Naive thymus-derived CD4-positive, alpha-beta T cell (primary cell): Measurements from ENCODE around the gene CAMK1D. TPM values are rescaled to one million over a fixed set of nuclear protein-coding genes. Genes with fewer than 3 reads are reported as not detected.
"Not testable (repeated sequence)": the region's sequence is repeated elsewhere in the genome, so short reads cannot be mapped to it uniquely, and the experiment has no call there.

Experiments used
- ATAC-seq: fragments of 150-1000 bp; cut with Tn5 transposase; 2 replicates; pipeline ENCODE4 v1.10.0; 2021; ENCODE audit warnings: mild to moderate bottlenecking, moderate library complexity
- CTCF ChIA-PET: fragments of 350-600 bp; sonication (Branson Sonifier 250); formaldehyde crosslinking; loops from one replicate; lab custom pipeline; 2021; ENCODE audit warnings: antibody characterized with exemption; lab: Charles Lee
- POLR2A ChIA-PET: fragments of 350-600 bp; sonication (Branson Sonifier 250); formaldehyde crosslinking; loops from one replicate; lab custom pipeline; 2021; ENCODE audit warnings: antibody characterized with exemption, inconsistent platforms; lab: Charles Lee
- DNase-seq, 9 donors: peaks; one replicate each; pipeline versions ENCODE4 v3.0.0 to v3.0.0-alpha.2; 2020 to 2022; ENCODE audit warnings: mixed read lengths in 1 of 9
- H3K27ac ChIP-seq: one replicate; pipeline ENCODE4 v1.7.0; 2013; ENCODE audit warnings: mild to moderate bottlenecking, low read depth, low read length, moderate library complexity
- H3K27me3 ChIP-seq, 2 donors: one replicate each; pipeline ENCODE4 v1.7.0; 2013; ENCODE audit warnings: low read length in 2 of 2, mild to moderate bottlenecking in 2 of 2, moderate library complexity in 2 of 2; ENCODE audit not compliant: control insufficient read depth in 2 of 2, insufficient read depth in 2 of 2
- H3K36me3 ChIP-seq, 3 experiments: 1 replicate in 2 of 3; 2 replicates in 1 of 3; pipeline ENCODE4 v1.7.0; 2013; ENCODE audit warnings: low read length in 3 of 3, mild to moderate bottlenecking in 3 of 3, moderate library complexity in 1 of 3; ENCODE audit not compliant: insufficient read depth in 3 of 3, control insufficient read depth in 2 of 3
- H3K4me1 ChIP-seq, 2 donors: one replicate each; pipeline ENCODE4 v1.7.0; 2013; ENCODE audit warnings: low read length in 2 of 2, mild to moderate bottlenecking in 2 of 2, moderate library complexity in 1 of 2; ENCODE audit not compliant: control insufficient read depth in 2 of 2, insufficient read depth in 2 of 2
- H3K4me3 ChIP-seq: 2 replicates; pipeline ENCODE4 v1.7.0; 2013; ENCODE audit warnings: mild to moderate bottlenecking, low read length
- H3K9me3 ChIP-seq, 3 experiments: 1 replicate in 2 of 3; 2 replicates in 1 of 3; pipeline ENCODE4 v1.7.0; 2013; ENCODE audit warnings: low read length in 3 of 3; ENCODE audit not compliant: control insufficient read depth in 2 of 3
- H3K27ac Mint-ChIP-seq, 9 donors: one replicate each; pipeline ENCODE4 v1.8.0; 2020 to 2022; ENCODE audit warnings: mixed read lengths in 9 of 9, mild to moderate bottlenecking in 8 of 9, moderate library complexity in 5 of 9, inconsistent platforms in 2 of 9
- H3K27me3 Mint-ChIP-seq, 5 donors: one replicate each; pipeline ENCODE4 v1.8.0; 2021 to 2022; ENCODE audit warnings: mixed read lengths in 5 of 5, mild to moderate bottlenecking in 1 of 5
- H3K36me3 Mint-ChIP-seq, 5 donors: one replicate each; pipeline ENCODE4 v1.8.0; 2020 to 2022; ENCODE audit warnings: mixed read lengths in 5 of 5, mild to moderate bottlenecking in 3 of 5, inconsistent platforms in 1 of 5
- H3K4me1 Mint-ChIP-seq, 7 donors: one replicate each; pipeline ENCODE4 v1.8.0; 2020 to 2022; ENCODE audit warnings: mixed read lengths in 7 of 7, mild to moderate bottlenecking in 3 of 7, inconsistent platforms in 1 of 7
- H3K4me3 Mint-ChIP-seq, 10 donors: one replicate each; pipeline ENCODE4 v1.8.0; 2020 to 2022; ENCODE audit warnings: mild to moderate bottlenecking in 10 of 10, mixed read lengths in 10 of 10, moderate library complexity in 6 of 10, inconsistent platforms in 2 of 10
- H3K9me3 Mint-ChIP-seq, 11 donors: one replicate each; pipeline ENCODE4 v1.8.0; 2020 to 2022; ENCODE audit warnings: mixed read lengths in 11 of 11, mild to moderate bottlenecking in 4 of 11, inconsistent platforms in 1 of 11, moderate library complexity in 1 of 11
- intact Hi-C, 2 donors: fragments of 100-400 bp; cut with micrococcal nuclease; formaldehyde crosslinking; loops; one replicate each; pipeline ENCODE4 v1.15.1; 2023
- polyA plus RNA-seq, 2 donors: library from polyadenylated mRNA; unstranded; fragments of 300-500 nt; fragmentation: Illumina TruSeq; gene quantifications; one replicate each; pipeline ENCODE4 v1.2.3, GENCODE V29; 2021
- total RNA-seq, 6 experiments: library from RNA in 5 of 6; stranded (reverse) in 5 of 6; gene quantifications; 1 replicate in 5 of 6; 2 replicates in 1 of 6; pipeline ENCODE4 v1.2.3 and lab custom pipeline; 2021 to 2026

CAMK1D gene
- total and polyA plus RNA-seq, 7 experiments from 2014 or later: 12.5 to 43.2 (median 18.6) TPM

GRCh38 chr10:12431151-12432101 is 82.1 kb downstream of the CAMK1D start:
- H3K4me3 Mint-ChIP-seq: no peak overlapping the region
- H3K4me1 Mint-ChIP-seq: peaks cover 0 to 46% (median 30%) of the 10 kb centered on the region in 7 donors
- no peak overlapping the region for H3K4me3 ChIP-seq
- H3K36me3 Mint-ChIP-seq: peaks cover 0 to 30% (median 5%) of the 10 kb centered on the region in 5 donors
- H3K36me3 ChIP-seq: no peaks in the 10 kb centered on the region
- no peak for ATAC-seq
- no peaks in the 10 kb centered on the region for H3K4me1 ChIP-seq
- H3K9me3 ChIP-seq: no peaks in the 10 kb centered on the region
- H3K27ac Mint-ChIP-seq: no peak overlapping the region
- ChIA-PET POLR2A (no interaction called here), CTCF (interaction anchor here (1.4 kb wide), 1 partner anchor 225 kb away, joined by 3 read pairs; no protein-coding TSS in a partner anchor)
- H3K27me3 Mint-ChIP-seq: peaks cover 0 to 7% (median 0%) of the 10 kb centered on the region in 5 donors
- no peaks in the 10 kb centered on the region for H3K9me3 Mint-ChIP-seq
- no peak overlapping the region for H3K27ac ChIP-seq
- no peak for DNase-seq
- intact Hi-C loops: no loop called here
- H3K27me3 ChIP-seq: no peaks in the 10 kb centered on the region

GRCh38 chr10:12432402-12433189 is 83.2 kb downstream of the CAMK1D start:
- Histone ChIP-seq H3K27ac (no peak overlapping the region), H3K27me3 (no peaks in the 10 kb centered on the region), H3K4me3 (no peak overlapping the region), H3K9me3 (no peaks in the 10 kb centered on the region), H3K36me3 (no peaks in the 10 kb centered on the region), H3K4me1 (no peaks in the 10 kb centered on the region)
- peak overlapping the region in 2 of 9 donors; percentile 45 to 76 for H3K27ac Mint-ChIP-seq
- DNase-seq (no peak), ATAC-seq (no peak)
- ChIA-PET CTCF (no interaction called here), POLR2A (interaction anchor here (1.5 kb wide), 1 partner anchor 9 kb away, joined by 3 read pairs; no protein-coding TSS in a partner anchor)
- peaks cover 0 to 7% (median 0%) of the 10 kb centered on the region in 5 donors for H3K27me3 Mint-ChIP-seq
- H3K36me3 Mint-ChIP-seq: peaks cover 0 to 35% (median 12%) of the 10 kb centered on the region in 5 donors
- H3K4me1 Mint-ChIP-seq: peaks cover 0 to 48% (median 25%) of the 10 kb centered on the region in 7 donors
- intact Hi-C loops: no loop called here
- H3K9me3 Mint-ChIP-seq: peaks cover 0 to 3% (median 0%) of the 10 kb centered on the region in 11 donors
- H3K4me3 Mint-ChIP-seq: no peak overlapping the region

- ChIA-PET CTCF (no interaction called here), POLR2A (interaction anchor here (1.5 kb wide), 1 partner anchor 11 kb away, joined by 3 read pairs; no protein-coding TSS in a partner anchor)
- H3K9me3 ChIP-seq: no peaks in the 10 kb centered on the region
- H3K4me3 ChIP-seq: no peak overlapping the region
- no peak for ATAC-seq
- Mint-ChIP-seq H3K27ac (peak overlapping the region in 2 of 9 donors; percentile 41 to 53), H3K4me1 (peaks cover 0 to 44% (median 25%) of the 10 kb centered on the region in 7 donors), H3K27me3 (peaks cover 0 to 7% (median 0%) of the 10 kb centered on the region in 5 donors), H3K4me3 (no peak overlapping the region), H3K9me3 (peaks cover 0 to 18% (median 5%) of the 10 kb centered on the region in 11 donors), H3K36me3 (peaks cover 0 to 50% (median 28%) of the 10 kb centered on the region in 5 donors)
- intact Hi-C loops: no loop called here
- no peaks in the 10 kb centered on the region for H3K36me3 ChIP-seq
- no peaks in the 10 kb centered on the region for H3K27me3 ChIP-seq
- no peak overlapping the region for H3K27ac ChIP-seq
- H3K4me1 ChIP-seq: no peaks in the 10 kb centered on the region
- no peak for DNase-seq
Observed at GRCh38 chr10:12434277-12434676, 84.9 kb downstream of the CAMK1D start.

- H3K27ac ChIP-seq, H3K4me3 Mint-ChIP-seq, H3K4me3 ChIP-seq, CTCF ChIA-PET, H3K9me3 ChIP-seq, DNase-seq, H3K36me3 ChIP-seq, POLR2A ChIA-PET, H3K4me1 ChIP-seq, ATAC-seq, intact Hi-C loops, H3K27me3 ChIP-seq, H3K27me3 Mint-ChIP-seq: not testable (repeated sequence)
- peak overlapping the region in 1 of 9 donors; percentile 17 for H3K27ac Mint-ChIP-seq
- H3K36me3 Mint-ChIP-seq: peaks cover 4 to 53% (median 31%) of the 10 kb centered on the region in 5 donors
- peaks cover 0 to 48% (median 25%) of the 10 kb centered on the region in 7 donors for H3K4me1 Mint-ChIP-seq
- H3K9me3 Mint-ChIP-seq: peaks cover 3 to 22% (median 9%) of the 10 kb centered on the region in 11 donors
Observed at GRCh38 chr10:12434677-12435076, 85.3 kb downstream of the CAMK1D start.

- intact Hi-C loops: no loop called here
- Mint-ChIP-seq H3K27ac (peak overlapping the region in 1 of 9 donors; percentile 53), H3K9me3 (peaks cover 3 to 28% (median 10%) of the 10 kb centered on the region in 11 donors), H3K27me3 (peaks cover 0 to 7% (median 0%) of the 10 kb centered on the region in 5 donors), H3K4me3 (no peak overlapping the region), H3K36me3 (peaks cover 6 to 49% (median 27%) of the 10 kb centered on the region in 5 donors), H3K4me1 (peaks cover 0 to 44% (median 21%) of the 10 kb centered on the region in 7 donors)
- POLR2A ChIA-PET: no interaction called here
- CTCF ChIA-PET: no interaction called here
- DNase-seq (no peak), ATAC-seq (no peak)
- H3K9me3 ChIP-seq: no peaks in the 10 kb centered on the region
- no peak overlapping the region for H3K27ac ChIP-seq
- no peak overlapping the region for H3K4me3 ChIP-seq
- no peaks in the 10 kb centered on the region for H3K4me1 ChIP-seq
- H3K27me3 ChIP-seq: no peaks in the 10 kb centered on the region
- H3K36me3 ChIP-seq: no peaks in the 10 kb centered on the region
Observed at GRCh38 chr10:12435348-12435747, 86.0 kb downstream of the CAMK1D start.

- no peak for ATAC-seq
- POLR2A ChIA-PET: no interaction called here
- Mint-ChIP-seq H3K27me3 (peaks cover 0 to 11% (median 0%) of the 10 kb centered on the region in 5 donors), H3K27ac (no peak overlapping the region), H3K4me3 (no peak overlapping the region), H3K36me3 (peaks cover 12 to 45% (median 38%) of the 10 kb centered on the region in 5 donors), H3K4me1 (peaks cover 0 to 27% (median 13%) of the 10 kb centered on the region in 7 donors), H3K9me3 (peaks cover 3 to 28% (median 10%) of the 10 kb centered on the region in 11 donors)
- intact Hi-C loops: no loop called here
- Histone ChIP-seq H3K9me3 (no peaks in the 10 kb centered on the region), H3K27me3 (no peaks in the 10 kb centered on the region), H3K4me1 (no peaks in the 10 kb centered on the region), H3K36me3 (no peaks in the 10 kb centered on the region), H3K27ac (no peak overlapping the region), H3K4me3 (no peak overlapping the region)
- no peak for DNase-seq
- CTCF ChIA-PET: no interaction called here
Observed at GRCh38 chr10:12438919-12439692, 89.8 kb downstream of the CAMK1D start.
